ENCODE results near the gene MTA3.

MTA3 gene

DNA sequence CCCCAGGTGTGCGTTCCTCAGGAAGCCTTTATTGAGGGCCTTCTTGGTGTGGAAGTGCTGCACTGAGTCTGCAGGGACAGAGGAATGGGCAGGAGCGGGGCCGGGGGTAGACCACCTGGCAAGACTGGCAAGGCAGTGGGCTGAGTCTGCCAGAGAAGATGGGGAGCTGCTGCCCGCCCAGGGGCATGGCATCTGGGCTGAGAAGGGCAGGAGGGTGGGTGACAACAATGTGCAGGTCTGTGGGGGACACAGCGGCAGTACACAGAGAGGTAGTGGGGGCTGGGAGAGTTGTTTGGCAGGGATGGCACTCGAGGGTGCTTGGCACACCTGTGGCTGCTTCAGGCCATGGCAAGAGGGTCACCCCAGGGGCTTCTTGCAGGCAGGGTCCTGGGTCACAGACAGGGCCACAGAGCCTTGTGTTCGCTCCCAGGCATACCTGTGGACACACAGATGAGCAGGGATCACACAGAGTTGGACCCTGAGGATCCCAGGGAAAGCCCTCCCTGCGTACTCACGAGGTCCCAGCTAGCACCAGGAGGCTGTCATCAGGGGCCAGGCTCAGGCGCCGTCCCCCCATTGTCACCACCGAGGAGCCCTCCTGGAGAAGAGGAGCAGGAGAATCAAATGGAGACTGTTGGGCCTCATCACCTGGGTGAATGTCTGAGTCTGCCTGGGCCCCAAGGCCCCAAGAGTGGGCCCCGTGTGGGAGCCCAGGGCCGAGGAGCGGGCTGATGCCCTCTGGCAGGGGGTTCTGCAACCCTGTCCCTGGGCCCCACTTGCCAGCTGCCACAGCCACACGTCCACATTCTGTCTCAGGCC, 198.9 kb downstream of the MTA3 start:
- Histone ChIP-seq H3K4me3 (ENCODE audit: low read depth, low read length, poor library complexity, severe bottlenecking) (no peak overlapping the region), H3F3A (ENCODE audit: insufficient read depth, low read length) (no peaks in the 10 kb centered on the region), H3K4me2 (ENCODE audit: low read length) (no peak overlapping the region), H3K4me1 (ENCODE audit: insufficient read depth, low read length, severe bottlenecking) (peaks cover 21% of the 10 kb centered on the region), H3K36me3 (ENCODE audit: insufficient read depth, low read length) (no peaks in the 10 kb centered on the region; the same call in 1 of the 2 replicates), H3K27ac (ENCODE audit: low read depth, low read length, poor library complexity, severe bottlenecking) (peak overlapping the region; percentile 65), H3K9me3 (ENCODE audit: low read length) (no peaks in the 10 kb centered on the region), H2AFZ (ENCODE audit: low read length) (no peak overlapping the region), H3K79me2 (ENCODE audit: insufficient read depth, low read length) (no peaks in the 10 kb centered on the region), H3K9me2 (ENCODE audit: low read depth, low read length) (no peaks in the 10 kb centered on the region), H3K9ac (ENCODE audit: low read length) (no peak overlapping the region), H3K27me3 (ENCODE audit: insufficient read depth, low read length) (no peaks in the 10 kb centered on the region), H4K20me1 (ENCODE audit: insufficient read depth, low read length) (no peaks in the 10 kb centered on the region)
- TF ChIP-seq, protein P1, sequence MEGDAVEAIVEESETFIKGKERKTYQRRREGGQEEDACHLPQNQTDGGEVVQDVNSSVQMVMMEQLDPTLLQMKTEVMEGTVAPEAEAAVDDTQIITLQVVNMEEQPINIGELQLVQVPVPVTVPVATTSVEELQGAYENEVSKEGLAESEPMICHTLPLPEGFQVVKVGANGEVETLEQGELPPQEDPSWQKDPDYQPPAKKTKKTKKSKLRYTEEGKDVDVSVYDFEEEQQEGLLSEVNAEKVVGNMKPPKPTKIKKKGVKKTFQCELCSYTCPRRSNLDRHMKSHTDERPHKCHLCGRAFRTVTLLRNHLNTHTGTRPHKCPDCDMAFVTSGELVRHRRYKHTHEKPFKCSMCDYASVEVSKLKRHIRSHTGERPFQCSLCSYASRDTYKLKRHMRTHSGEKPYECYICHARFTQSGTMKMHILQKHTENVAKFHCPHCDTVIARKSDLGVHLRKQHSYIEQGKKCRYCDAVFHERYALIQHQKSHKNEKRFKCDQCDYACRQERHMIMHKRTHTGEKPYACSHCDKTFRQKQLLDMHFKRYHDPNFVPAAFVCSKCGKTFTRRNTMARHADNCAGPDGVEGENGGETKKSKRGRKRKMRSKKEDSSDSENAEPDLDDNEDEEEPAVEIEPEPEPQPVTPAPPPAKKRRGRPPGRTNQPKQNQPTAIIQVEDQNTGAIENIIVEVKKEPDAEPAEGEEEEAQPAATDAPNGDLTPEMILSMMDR (IDR thresholded peaks at IDR 0.05; ENCODE audit: low read length), result no peak
- TF ChIP-seq EZH2 (IDR thresholded peaks at IDR 0.05; ENCODE audit: borderline replicate concordance, low read length), result no peak

DNA sequence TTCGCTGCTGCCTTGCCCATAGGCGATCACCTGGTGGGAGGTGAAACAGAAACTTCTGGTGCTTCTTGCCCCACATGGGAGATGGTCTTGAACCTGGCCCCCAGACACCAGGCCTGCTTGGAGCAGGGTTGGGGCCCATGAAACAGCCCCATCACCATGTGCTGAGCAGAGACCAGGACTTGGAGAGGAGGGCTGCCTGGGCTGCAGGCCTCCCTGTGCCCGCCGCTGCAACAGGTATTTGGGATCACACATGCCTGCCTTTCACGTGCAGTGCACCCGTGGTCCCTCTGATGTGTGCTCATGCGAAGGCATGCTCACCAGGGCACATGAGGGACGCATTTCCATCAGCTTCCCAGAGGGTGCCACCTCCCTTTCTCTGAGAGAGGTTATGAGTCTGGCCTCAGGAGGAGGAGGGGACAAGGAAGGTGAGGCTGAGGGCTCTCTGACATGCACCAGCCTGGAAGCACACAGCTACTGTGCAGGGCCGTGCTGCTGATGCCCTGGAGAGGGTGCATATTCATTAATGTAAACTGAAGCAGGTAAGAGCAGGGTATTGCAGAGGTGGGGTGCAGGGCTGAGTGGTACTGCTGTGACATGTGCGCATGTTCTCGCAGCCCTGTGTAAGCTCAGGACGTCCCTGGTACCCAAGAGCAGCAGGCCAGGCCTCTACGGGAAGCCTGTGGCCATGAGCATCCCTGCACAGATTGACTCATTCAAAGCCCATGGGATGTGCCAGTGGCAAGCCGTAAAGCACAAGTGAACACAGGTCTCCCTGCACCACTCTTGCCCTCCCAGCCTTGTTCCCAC, 199.7 kb downstream of the MTA3 start:
- TF ChIP-seq, protein P1 (IDR thresholded peaks at IDR 0.05; ENCODE audit: low read length), result no peak
- no peak for TF ChIP-seq EZH2 (IDR thresholded peaks at IDR 0.05; ENCODE audit: borderline replicate concordance, low read length)
- H3K36me3 ChIP-seq (ENCODE audit: insufficient read depth, low read length), result no peaks in the 10 kb centered on the region
- no peak overlapping the region for H3K4me2 ChIP-seq (ENCODE audit: low read length)

DNA sequence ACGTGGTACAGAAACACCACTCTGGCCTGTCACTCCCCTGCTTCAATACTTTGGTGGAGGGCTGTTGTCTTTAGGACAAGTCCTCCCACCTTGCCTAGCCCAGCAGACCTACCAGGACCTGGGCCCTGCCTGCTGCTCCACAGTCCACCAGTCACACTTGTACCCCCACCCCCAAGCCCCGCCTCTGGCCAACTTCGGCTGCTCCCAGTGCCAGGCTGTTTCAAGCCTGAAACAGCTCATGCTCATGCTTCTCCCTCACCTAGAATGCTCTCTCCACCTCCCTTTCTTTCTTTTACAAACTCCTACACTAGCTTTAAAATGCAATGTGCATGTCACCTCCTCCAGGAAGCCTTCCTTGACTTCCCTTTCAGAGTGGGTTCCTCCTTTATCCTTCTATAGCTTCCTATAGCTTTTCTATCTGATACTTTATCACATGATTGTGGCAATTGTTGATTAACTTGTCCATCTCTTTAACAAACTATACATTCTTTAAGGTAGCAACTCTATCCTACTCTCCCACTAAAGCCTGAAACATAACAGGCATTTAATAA, 200.3 kb downstream of the MTA3 start:
- H3K9me2 ChIP-seq (ENCODE audit: low read depth, low read length), result no peaks in the 10 kb centered on the region
- H3K4me1 ChIP-seq (ENCODE audit: insufficient read depth, low read length, severe bottlenecking), result peaks cover 21% of the 10 kb centered on the region
- H3K4me2 ChIP-seq (ENCODE audit: low read length), result no peak overlapping the region
- no peak overlapping the region for H3K4me3 ChIP-seq (ENCODE audit: low read depth, low read length, poor library complexity, severe bottlenecking)
- no peaks in the 10 kb centered on the region for H3F3A ChIP-seq (ENCODE audit: insufficient read depth, low read length)
- H3K36me3 ChIP-seq (ENCODE audit: insufficient read depth, low read length), result no peaks in the 10 kb centered on the region
- H3K9ac ChIP-seq (ENCODE audit: low read length), result no peak overlapping the region
- no peaks in the 10 kb centered on the region for H3K27me3 ChIP-seq (ENCODE audit: insufficient read depth, low read length)
- TF ChIP-seq, protein P1 (IDR thresholded peaks at IDR 0.05; ENCODE audit: low read length), result no peak
- TF ChIP-seq EZH2 (IDR thresholded peaks at IDR 0.05; ENCODE audit: borderline replicate concordance, low read length), result no peak
- no peaks in the 10 kb centered on the region for H4K20me1 ChIP-seq (ENCODE audit: insufficient read depth, low read length)
- H2AFZ ChIP-seq (ENCODE audit: low read length), result no peak overlapping the region
- H3K79me2 ChIP-seq (ENCODE audit: insufficient read depth, low read length), result no peaks in the 10 kb centered on the region
- no peaks in the 10 kb centered on the region for H3K9me3 ChIP-seq (ENCODE audit: low read length)
- H3K27ac ChIP-seq (ENCODE audit: low read depth, low read length, poor library complexity, severe bottlenecking), result peak overlapping the region; percentile 65

More for the DNA sequence above, 199.7 kb downstream of the MTA3 start:
- Histone ChIP-seq H3K9ac (ENCODE audit: low read length) (no peak overlapping the region), H3K27me3 (ENCODE audit: insufficient read depth, low read length) (no peaks in the 10 kb centered on the region), H2AFZ (ENCODE audit: low read length) (no peak overlapping the region), H3K79me2 (ENCODE audit: insufficient read depth, low read length) (no peaks in the 10 kb centered on the region), H3K9me2 (ENCODE audit: low read depth, low read length) (no peaks in the 10 kb centered on the region), H3K4me1 (ENCODE audit: insufficient read depth, low read length, severe bottlenecking) (peaks cover 21% of the 10 kb centered on the region), H4K20me1 (ENCODE audit: insufficient read depth, low read length) (no peaks in the 10 kb centered on the region), H3K9me3 (ENCODE audit: low read length) (no peaks in the 10 kb centered on the region), H3K4me3 (ENCODE audit: low read depth, low read length, poor library complexity, severe bottlenecking) (no peak overlapping the region), H3K27ac (ENCODE audit: low read depth, low read length, poor library complexity, severe bottlenecking) (peak overlapping the region; percentile 65), H3F3A (ENCODE audit: insufficient read depth, low read length) (no peaks in the 10 kb centered on the region)

All from OCI-LY1 (cell line).